GM19468 (cell line): ENCODE data around the gene AGAP1.

Experiments used
- ATAC-seq: cut with Tn5 transposase; IDR thresholded peaks from one replicate; pipeline ENCODE4 v1.9.1; 2021; ENCODE audit warnings: mild to moderate bottlenecking, moderate library complexity, moderate number of reproducible peaks; ENCODE audit not compliant: unreplicated experiment; ENCODE audit errors: extremely low read depth

The AGAP1 gene

GRCh38 chr2:235713189-235713588 is 219.3 kb downstream of the AGAP1 start:
- ATAC-seq: no peak

GRCh38 chr2:235715601-235716000 is 221.8 kb downstream of the AGAP1 start:
- no peak for ATAC-seq

GRCh38 chr2:235716875-235717496 is 223.1 kb downstream of the AGAP1 start:
- ATAC-seq: no peak

- no peak for ATAC-seq
Observed at GRCh38 chr2:235719146-235719942, 225.5 kb downstream of the AGAP1 start.

- no peak for ATAC-seq
Observed at GRCh38 chr2:235721625-235722024, 227.8 kb downstream of the AGAP1 start.

GRCh38 chr2:235722869-235723268 is 229.0 kb downstream of the AGAP1 start:
- no peak for ATAC-seq

- ATAC-seq: no peak
Observed at GRCh38 chr2:235723371-235723770, 229.5 kb downstream of the AGAP1 start.

GRCh38 chr2:235723811-235724465 is 230.1 kb downstream of the AGAP1 start:
- ATAC-seq: no peak

GRCh38 chr2:235725016-235725489 is 231.2 kb downstream of the AGAP1 start:
- no peak for ATAC-seq

- no peak for ATAC-seq
Observed at GRCh38 chr2:235725841-235726240, 232.0 kb downstream of the AGAP1 start.

GRCh38 chr2:235726554-235726953 is 232.7 kb downstream of the AGAP1 start:
- no peak for ATAC-seq

GRCh38 chr2:235727174-235727573 is 233.3 kb downstream of the AGAP1 start:
- no peak for ATAC-seq

GRCh38 chr2:235727891-235728799 is 234.3 kb downstream of the AGAP1 start:
- no peak for ATAC-seq

- ATAC-seq: no peak
Observed at GRCh38 chr2:235728800-235729556, 235.1 kb downstream of the AGAP1 start.

- ATAC-seq: no peak
Observed at GRCh38 chr2:235729557-235729947, 235.7 kb downstream of the AGAP1 start.

- ATAC-seq: no peak
Observed at GRCh38 chr2:235730115-235730514, 236.3 kb downstream of the AGAP1 start.

GRCh38 chr2:235733761-235734160 is 239.9 kb downstream of the AGAP1 start:
- ATAC-seq: no peak

GRCh38 chr2:235734168-235734567 is 240.3 kb downstream of the AGAP1 start:
- ATAC-seq: no peak

- no peak for ATAC-seq
Observed at GRCh38 chr2:235734688-235735231, 240.9 kb downstream of the AGAP1 start.
